ENCODE measurements around the gene RXRA. TPM values are rescaled to one million over a fixed set of nuclear protein-coding genes. Genes with fewer than 3 reads are reported as not detected.

Gene RXRA
- total and polyA plus RNA-seq, 2 of the 13 experiments (the other 11 are each of a cell fraction or from before 2014, with no cell fraction given) = 18.9 to 29.2 TPM

DNA sequence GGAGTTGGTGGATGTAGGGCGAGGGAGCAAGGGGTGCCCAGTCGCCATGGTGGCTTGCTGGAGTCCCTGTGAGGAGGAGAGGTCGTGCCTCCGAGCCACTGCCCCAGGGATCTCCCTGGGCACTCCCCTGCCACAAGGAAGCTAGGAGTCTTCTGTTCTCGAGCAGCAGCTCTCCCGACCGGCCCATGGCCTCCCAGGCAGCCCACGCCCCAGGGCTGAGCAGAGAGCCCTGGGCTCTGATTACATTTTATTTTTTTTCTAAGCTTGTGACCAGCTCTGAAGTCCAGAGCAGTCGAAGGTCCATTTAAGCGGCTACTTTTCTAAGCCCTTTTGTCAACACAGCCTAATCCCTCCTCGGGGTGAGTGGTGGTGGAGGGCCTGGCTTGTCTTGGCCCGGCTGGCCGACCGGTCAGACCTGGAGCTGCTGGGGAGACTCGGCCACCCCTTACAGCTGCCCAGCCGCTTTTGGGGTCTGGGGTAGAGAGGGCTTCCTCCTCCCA, 2.1 kb downstream of the RXRA start (continued):
- TF ChIP-seq, protein P1, sequence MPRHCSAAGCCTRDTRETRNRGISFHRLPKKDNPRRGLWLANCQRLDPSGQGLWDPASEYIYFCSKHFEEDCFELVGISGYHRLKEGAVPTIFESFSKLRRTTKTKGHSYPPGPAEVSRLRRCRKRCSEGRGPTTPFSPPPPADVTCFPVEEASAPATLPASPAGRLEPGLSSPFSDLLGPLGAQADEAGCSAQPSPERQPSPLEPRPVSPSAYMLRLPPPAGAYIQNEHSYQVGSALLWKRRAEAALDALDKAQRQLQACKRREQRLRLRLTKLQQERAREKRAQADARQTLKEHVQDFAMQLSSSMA (CRISPR knock-in tag; IDR thresholded peaks at IDR 0.05) = peak; percentile 75; the same call in 1 of the 2 replicates
- TF ChIP-seq, protein P2, sequence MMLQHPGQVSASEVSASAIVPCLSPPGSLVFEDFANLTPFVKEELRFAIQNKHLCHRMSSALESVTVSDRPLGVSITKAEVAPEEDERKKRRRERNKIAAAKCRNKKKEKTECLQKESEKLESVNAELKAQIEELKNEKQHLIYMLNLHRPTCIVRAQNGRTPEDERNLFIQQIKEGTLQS (CRISPR knock-in tag; IDR thresholded peaks at IDR 0.05) = no peak
- TF ChIP-seq ZNF747 (CRISPR knock-in tag; IDR thresholded peaks at IDR 0.05; ENCODE audit: borderline replicate concordance) = peak; percentile 7; the same call in 1 of the 2 replicates
- no peak for TF ChIP-seq MEF2D (CRISPR knock-in tag; IDR thresholded peaks at IDR 0.05)
- TF ChIP-seq, protein P3, sequence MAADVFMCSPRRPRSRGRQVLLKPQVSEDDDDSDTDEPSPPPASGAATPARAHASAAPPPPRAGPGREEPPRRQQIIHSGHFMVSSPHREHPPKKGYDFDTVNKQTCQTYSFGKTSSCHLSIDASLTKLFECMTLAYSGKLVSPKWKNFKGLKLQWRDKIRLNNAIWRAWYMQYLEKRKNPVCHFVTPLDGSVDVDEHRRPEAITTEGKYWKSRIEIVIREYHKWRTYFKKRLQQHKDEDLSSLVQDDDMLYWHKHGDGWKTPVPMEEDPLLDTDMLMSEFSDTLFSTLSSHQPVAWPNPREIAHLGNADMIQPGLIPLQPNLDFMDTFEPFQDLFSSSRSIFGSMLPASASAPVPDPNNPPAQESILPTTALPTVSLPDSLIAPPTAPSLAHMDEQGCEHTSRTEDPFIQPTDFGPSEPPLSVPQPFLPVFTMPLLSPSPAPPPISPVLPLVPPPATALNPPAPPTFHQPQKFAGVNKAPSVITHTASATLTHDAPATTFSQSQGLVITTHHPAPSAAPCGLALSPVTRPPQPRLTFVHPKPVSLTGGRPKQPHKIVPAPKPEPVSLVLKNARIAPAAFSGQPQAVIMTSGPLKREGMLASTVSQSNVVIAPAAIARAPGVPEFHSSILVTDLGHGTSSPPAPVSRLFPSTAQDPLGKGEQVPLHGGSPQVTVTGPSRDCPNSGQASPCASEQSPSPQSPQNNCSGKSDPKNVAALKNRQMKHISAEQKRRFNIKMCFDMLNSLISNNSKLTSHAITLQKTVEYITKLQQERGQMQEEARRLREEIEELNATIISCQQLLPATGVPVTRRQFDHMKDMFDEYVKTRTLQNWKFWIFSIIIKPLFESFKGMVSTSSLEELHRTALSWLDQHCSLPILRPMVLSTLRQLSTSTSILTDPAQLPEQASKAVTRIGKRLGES (CRISPR knock-in tag; IDR thresholded peaks at IDR 0.05; ENCODE audit: borderline replicate concordance) = no peak
- no peak for TF ChIP-seq NFE2L2 (IDR thresholded peaks at IDR 0.05; ENCODE audit: low read length)
- TF ChIP-seq, protein P4, sequence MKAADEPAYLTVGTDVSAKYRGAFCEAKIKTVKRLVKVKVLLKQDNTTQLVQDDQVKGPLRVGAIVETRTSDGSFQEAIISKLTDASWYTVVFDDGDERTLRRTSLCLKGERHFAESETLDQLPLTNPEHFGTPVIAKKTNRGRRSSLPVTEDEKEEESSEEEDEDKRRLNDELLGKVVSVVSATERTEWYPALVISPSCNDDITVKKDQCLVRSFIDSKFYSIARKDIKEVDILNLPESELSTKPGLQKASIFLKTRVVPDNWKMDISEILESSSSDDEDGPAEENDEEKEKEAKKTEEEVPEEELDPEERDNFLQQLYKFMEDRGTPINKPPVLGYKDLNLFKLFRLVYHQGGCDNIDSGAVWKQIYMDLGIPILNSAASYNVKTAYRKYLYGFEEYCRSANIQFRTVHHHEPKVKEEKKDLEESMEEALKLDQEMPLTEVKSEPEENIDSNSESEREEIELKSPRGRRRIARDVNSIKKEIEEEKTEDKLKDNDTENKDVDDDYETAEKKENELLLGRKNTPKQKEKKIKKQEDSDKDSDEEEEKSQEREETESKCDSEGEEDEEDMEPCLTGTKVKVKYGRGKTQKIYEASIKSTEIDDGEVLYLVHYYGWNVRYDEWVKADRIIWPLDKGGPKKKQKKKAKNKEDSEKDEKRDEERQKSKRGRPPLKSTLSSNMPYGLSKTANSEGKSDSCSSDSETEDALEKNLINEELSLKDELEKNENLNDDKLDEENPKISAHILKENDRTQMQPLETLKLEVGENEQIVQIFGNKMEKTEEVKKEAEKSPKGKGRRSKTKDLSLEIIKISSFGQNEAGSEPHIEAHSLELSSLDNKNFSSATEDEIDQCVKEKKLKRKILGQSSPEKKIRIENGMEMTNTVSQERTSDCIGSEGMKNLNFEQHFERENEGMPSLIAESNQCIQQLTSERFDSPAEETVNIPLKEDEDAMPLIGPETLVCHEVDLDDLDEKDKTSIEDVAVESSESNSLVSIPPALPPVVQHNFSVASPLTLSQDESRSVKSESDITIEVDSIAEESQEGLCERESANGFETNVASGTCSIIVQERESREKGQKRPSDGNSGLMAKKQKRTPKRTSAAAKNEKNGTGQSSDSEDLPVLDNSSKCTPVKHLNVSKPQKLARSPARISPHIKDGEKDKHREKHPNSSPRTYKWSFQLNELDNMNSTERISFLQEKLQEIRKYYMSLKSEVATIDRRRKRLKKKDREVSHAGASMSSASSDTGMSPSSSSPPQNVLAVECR (CRISPR knock-in tag; IDR thresholded peaks at IDR 0.05; ENCODE audit: borderline replicate concordance) = no peak
- peak; percentile 25; the same call in 1 of the 2 replicates for TF ChIP-seq ZSCAN30 (CRISPR knock-in tag; IDR thresholded peaks at IDR 0.05)
- TF ChIP-seq, protein P5, sequence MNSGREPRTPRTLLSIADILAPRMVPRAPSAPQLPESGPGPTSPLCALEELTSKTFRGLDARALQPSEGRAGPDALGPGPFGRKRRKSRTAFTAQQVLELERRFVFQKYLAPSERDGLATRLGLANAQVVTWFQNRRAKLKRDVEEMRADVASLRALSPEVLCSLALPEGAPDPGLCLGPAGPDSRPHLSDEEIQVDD (CRISPR knock-in tag; IDR thresholded peaks at IDR 0.05; ENCODE audit: borderline replicate concordance) = no peak
- no peak for TF ChIP-seq ZBTB38 (CRISPR knock-in tag; IDR thresholded peaks at IDR 0.05)
- TF ChIP-seq, protein P6, sequence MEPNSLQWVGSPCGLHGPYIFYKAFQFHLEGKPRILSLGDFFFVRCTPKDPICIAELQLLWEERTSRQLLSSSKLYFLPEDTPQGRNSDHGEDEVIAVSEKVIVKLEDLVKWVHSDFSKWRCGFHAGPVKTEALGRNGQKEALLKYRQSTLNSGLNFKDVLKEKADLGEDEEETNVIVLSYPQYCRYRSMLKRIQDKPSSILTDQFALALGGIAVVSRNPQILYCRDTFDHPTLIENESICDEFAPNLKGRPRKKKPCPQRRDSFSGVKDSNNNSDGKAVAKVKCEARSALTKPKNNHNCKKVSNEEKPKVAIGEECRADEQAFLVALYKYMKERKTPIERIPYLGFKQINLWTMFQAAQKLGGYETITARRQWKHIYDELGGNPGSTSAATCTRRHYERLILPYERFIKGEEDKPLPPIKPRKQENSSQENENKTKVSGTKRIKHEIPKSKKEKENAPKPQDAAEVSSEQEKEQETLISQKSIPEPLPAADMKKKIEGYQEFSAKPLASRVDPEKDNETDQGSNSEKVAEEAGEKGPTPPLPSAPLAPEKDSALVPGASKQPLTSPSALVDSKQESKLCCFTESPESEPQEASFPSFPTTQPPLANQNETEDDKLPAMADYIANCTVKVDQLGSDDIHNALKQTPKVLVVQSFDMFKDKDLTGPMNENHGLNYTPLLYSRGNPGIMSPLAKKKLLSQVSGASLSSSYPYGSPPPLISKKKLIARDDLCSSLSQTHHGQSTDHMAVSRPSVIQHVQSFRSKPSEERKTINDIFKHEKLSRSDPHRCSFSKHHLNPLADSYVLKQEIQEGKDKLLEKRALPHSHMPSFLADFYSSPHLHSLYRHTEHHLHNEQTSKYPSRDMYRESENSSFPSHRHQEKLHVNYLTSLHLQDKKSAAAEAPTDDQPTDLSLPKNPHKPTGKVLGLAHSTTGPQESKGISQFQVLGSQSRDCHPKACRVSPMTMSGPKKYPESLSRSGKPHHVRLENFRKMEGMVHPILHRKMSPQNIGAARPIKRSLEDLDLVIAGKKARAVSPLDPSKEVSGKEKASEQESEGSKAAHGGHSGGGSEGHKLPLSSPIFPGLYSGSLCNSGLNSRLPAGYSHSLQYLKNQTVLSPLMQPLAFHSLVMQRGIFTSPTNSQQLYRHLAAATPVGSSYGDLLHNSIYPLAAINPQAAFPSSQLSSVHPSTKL (CRISPR knock-in tag; IDR thresholded peaks at IDR 0.05) = 0 out of 2 replicates have a peak, but pooled peaks have one; percentile 42
- no peak for TF ChIP-seq MAFF (IDR thresholded peaks at IDR 0.05; ENCODE audit: low read depth, low read length)
- peak; percentile 53 for TF ChIP-seq RARA (CRISPR knock-in tag; IDR thresholded peaks at IDR 0.05)
- TF ChIP-seq SMAD1 (CRISPR knock-in tag; IDR thresholded peaks at IDR 0.05; ENCODE audit: borderline replicate concordance, low read depth) = no peak
- peak; percentile 100 for TF ChIP-seq PITX1 (CRISPR knock-in tag; IDR thresholded peaks at IDR 0.05)
- TF ChIP-seq MBNL3 (CRISPR knock-in tag; conservative IDR thresholded peaks at IDR 0.05) = no peak
- peak; percentile 78 for TF ChIP-seq HNF4A (CRISPR knock-in tag; IDR thresholded peaks at IDR 0.05)
